Neural crest cell (in vitro differentiated cells): ENCODE measurements around the gene APH1B. TPM values are rescaled to one million over a fixed set of nuclear protein-coding genes. Genes with fewer than 3 reads are reported as not detected.
"Not testable (repeated sequence)": the region's sequence is repeated elsewhere in the genome, so short reads cannot be mapped to it uniquely, and the experiment has no call there.

Experiments
- DNase-seq: peaks from one replicate; pipeline ENCODE4 v3.0.0; 2021; ENCODE audit warnings: low read depth, mixed read lengths, low spot score
- H3K27ac Mint-ChIP-seq: one replicate; pipeline ENCODE4 v1.8.0; 2021; ENCODE audit warnings: mild to moderate bottlenecking, mixed read lengths; ENCODE audit not compliant: unreplicated experiment
- H3K27me3 Mint-ChIP-seq: 2 replicates; pipeline ENCODE4 v1.8.0; 2021; ENCODE audit warnings: low read depth, mild to moderate bottlenecking, mixed read lengths
- H3K36me3 Mint-ChIP-seq: 2 replicates; pipeline ENCODE4 v1.8.0; 2021; ENCODE audit warnings: low read depth, mild to moderate bottlenecking, mixed read lengths
- H3K4me1 Mint-ChIP-seq: 2 replicates; pipeline ENCODE4 v1.8.0; 2021; ENCODE audit warnings: mixed read lengths
- H3K4me3 Mint-ChIP-seq: one replicate; pipeline ENCODE4 v1.8.0; 2021; ENCODE audit warnings: mild to moderate bottlenecking, mixed read lengths
- H3K9me3 Mint-ChIP-seq: 2 replicates; pipeline ENCODE4 v1.8.0; 2021; ENCODE audit warnings: mixed read lengths
- CTCF ChIP-seq: fragments of 200-600 bp; sonication (generic); conservative IDR thresholded peaks from 2 replicates; pipeline ENCODE4 v1.5.0; 2021; ENCODE audit warnings: antibody characterized with exemption, mild to moderate bottlenecking
- total RNA-seq: library from RNA; stranded (reverse); gene quantifications from 2 replicates; pipeline ENCODE4 v1.2.1, GENCODE V29; 2021

APH1B gene
- total RNA-seq, 1 donor from 2014 or later, result 18.5 TPM

- DNase-seq, result no peak
- Mint-ChIP-seq H3K36me3 (no peaks in the 10 kb centered on the region), H3K27me3 (peaks cover 5% of the 10 kb centered on the region), H3K4me3 (no peak overlapping the region), H3K9me3 (peaks cover 6% of the 10 kb centered on the region), H3K27ac (peak overlapping the region; percentile 40), H3K4me1 (peaks cover 44% of the 10 kb centered on the region)
- no peak for TF ChIP-seq CTCF
Measured at GRCh38 chr15:63340878-63341277, 63.5 kb downstream of the APH1B start.

- no peak for TF ChIP-seq CTCF
- Mint-ChIP-seq H3K36me3 (no peaks in the 10 kb centered on the region), H3K27me3 (peaks cover 5% of the 10 kb centered on the region), H3K4me1 (peaks cover 48% of the 10 kb centered on the region), H3K27ac (peak overlapping the region; percentile 53), H3K4me3 (no peak overlapping the region), H3K9me3 (peaks cover 6% of the 10 kb centered on the region)
- DNase-seq, result no peak
Measured at GRCh38 chr15:63341898-63342297, 64.5 kb downstream of the APH1B start.

GRCh38 chr15:63342996-63343562, 65.7 kb downstream of the APH1B start:
- H3K36me3 Mint-ChIP-seq, DNase-seq, H3K27ac Mint-ChIP-seq, H3K27me3 Mint-ChIP-seq, H3K9me3 Mint-ChIP-seq: not testable (repeated sequence)
- Mint-ChIP-seq H3K4me1 (peaks cover 58% of the 10 kb centered on the region), H3K4me3 (peak overlapping the region; percentile 36)

- no peak for DNase-seq
- peaks cover 64% of the 10 kb centered on the region for H3K4me1 Mint-ChIP-seq
- peaks cover 6% of the 10 kb centered on the region for H3K9me3 Mint-ChIP-seq
- no peaks in the 10 kb centered on the region for H3K36me3 Mint-ChIP-seq
- no peak overlapping the region for H3K4me3 Mint-ChIP-seq
- no peak overlapping the region for H3K27ac Mint-ChIP-seq
- TF ChIP-seq CTCF, result no peak
- peaks cover 3% of the 10 kb centered on the region for H3K27me3 Mint-ChIP-seq
Measured at GRCh38 chr15:63344731-63345390, 67.5 kb downstream of the APH1B start.

- peaks cover 6% of the 10 kb centered on the region for H3K9me3 Mint-ChIP-seq
- no peaks in the 10 kb centered on the region for H3K36me3 Mint-ChIP-seq
- peaks cover 60% of the 10 kb centered on the region for H3K4me1 Mint-ChIP-seq
- no peak overlapping the region for H3K27ac Mint-ChIP-seq
- no peak overlapping the region for H3K4me3 Mint-ChIP-seq
- DNase-seq, result no peak
- H3K27me3 Mint-ChIP-seq, result no peaks in the 10 kb centered on the region
- TF ChIP-seq CTCF, result no peak
Measured at GRCh38 chr15:63345391-63345752, 68.0 kb downstream of the APH1B start.

- Mint-ChIP-seq H3K4me3 (no peak overlapping the region), H3K27ac (no peak overlapping the region), H3K27me3 (no peaks in the 10 kb centered on the region), H3K9me3 (peaks cover 2% of the 10 kb centered on the region), H3K4me1 (peaks cover 44% of the 10 kb centered on the region), H3K36me3 (no peaks in the 10 kb centered on the region)
- no peak for TF ChIP-seq CTCF
- no peak for DNase-seq
Measured at GRCh38 chr15:63347074-63347857, 69.9 kb downstream of the APH1B start.
